Measurements from ENCODE around the gene RAET1G.
A peak's percentile ranks its signal among the peaks of the same experiment; 100 is the strongest.
"Not testable (repeated sequence)": the region's sequence is repeated elsewhere in the genome, so short reads cannot be mapped to it uniquely, and the experiment has no call there.

The RAET1G gene

DNA sequence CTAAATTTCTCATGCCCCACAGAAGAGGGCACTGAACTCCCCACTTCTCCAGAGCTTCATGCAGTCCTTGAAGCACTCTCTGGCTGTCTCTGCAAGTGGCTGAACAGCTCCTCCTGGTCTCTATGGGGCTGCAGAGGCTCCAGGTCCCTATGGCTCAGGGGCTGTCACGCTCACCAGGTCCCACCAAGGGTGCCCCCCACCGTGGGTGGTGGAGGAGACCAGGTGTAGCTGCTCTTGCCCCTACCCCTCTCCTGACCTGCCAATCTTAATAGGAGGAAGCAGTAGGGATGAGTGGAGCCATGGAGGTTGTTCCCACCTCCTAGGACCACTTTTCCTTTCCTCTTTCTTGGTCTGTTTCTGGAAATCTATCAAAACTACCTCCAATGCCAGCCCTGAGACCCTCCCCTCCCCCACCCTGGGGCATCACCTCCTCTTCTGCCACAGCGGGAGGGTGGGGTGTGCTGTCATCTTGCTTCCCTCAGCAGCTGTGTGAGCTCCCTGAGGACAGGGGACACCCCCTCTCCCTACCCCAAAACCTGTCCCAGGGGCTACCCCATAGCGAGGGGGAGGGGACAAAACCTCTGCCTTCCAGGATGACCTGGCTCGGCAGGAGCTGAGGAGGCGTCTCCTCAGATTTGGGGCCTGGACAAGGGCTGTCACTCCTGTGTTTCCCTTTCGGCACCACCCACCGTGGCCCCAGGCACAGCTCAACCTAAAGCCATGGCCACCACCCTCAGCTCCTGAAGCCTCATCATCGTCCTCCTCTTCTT, 13.0 kb downstream of the RAET1G start:
- DNase-seq: no peak

GRCh38 chr6:149908480-149908879, 14.4 kb downstream of the RAET1G start:
- DNase-seq: not testable (repeated sequence)

DNA sequence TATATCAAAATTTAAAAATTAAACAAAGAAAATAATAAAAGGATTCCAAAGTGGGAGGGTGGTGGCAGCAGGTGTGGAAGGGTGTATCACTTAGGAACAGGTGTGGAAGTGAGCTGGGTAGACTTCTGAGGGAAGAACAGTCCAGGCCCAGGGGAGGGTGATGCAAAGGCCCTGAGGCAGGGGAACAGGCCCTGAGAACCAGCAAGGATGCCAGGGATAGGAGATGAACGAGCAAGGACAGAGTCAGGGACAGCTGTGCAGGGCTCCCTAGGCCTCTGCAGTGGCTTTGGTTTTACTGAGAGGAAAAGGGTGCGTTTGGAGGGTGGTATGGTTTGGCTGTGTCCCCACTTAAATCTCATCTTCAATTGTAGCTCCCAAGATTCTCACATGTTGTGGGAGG, 15.6 kb downstream of the RAET1G start:
- DNase-seq: no peak

GRCh38 chr6:149906405-149906804, 16.5 kb downstream of the RAET1G start:
- no peak for DNase-seq

DNA sequence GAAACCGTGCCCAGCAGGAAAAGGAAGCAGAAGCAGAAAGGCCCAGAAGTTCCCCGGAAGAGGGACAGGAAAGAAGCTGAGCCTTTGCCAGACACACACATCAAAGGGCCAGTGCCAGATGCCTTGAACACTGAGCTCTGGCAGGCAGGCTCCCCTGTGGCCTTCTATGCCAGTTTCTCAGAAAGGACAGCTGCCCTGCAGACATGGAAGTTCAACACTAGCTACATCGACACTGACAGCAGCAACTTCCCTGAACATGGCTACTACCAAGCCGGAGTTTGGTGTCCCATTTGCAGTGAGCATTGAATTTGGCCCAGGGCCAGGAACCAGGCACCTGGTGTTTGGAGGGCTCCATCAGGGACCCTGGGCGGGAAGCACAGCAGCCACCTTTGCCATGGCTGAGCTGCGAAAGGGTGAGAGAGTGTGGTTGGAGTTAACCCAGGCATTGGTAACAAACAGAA, 17.0 kb downstream of the RAET1G start:
- no peak for DNase-seq

GRCh38 chr6:149905371-149905910, 17.5 kb downstream of the RAET1G start:
- no peak for DNase-seq

DNA sequence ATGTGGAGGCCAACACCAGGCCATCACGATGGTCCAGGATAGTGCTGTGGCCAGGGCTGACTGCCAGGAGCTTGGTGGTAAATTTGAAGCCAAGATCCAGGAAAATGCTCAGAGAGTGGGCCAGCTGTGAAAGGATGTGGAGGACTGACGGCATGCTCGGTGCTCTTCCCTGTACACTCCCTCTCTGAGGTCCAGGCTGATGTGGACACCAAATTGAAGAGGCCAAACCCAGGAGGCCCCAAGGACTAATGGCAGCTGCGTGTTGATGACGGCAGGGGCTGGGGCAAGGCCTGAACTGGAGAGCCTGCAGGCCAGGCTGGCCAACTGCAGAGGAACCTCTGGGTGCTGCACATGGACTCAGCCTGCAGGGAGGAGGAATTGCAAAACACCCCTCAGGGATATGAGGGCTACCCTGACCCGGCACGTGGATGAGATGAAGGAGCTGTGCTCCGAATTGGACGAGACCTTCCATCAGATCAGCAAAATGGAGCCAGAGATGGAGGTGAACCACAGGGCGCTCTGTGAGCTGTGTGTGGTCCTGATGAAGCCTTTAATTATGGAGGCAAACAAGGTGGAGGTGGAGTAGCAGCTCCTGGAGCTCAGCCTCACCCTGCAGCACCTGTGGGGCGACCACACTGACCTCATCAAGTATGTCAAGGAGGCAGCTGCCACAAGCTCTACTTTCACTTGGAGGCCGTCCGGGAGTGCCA, 18.1 kb downstream of the RAET1G start:
- no peak for DNase-seq

- DNase-seq: no peak
Measured at GRCh38 chr6:149903938-149904611, 18.8 kb downstream of the RAET1G start.

- no peak for DNase-seq
Measured at GRCh38 chr6:149901444-149902140, 21.3 kb downstream of the RAET1G start.

- no peak for DNase-seq
Measured at GRCh38 chr6:149900620-149901443, 22.1 kb downstream of the RAET1G start.

DNA sequence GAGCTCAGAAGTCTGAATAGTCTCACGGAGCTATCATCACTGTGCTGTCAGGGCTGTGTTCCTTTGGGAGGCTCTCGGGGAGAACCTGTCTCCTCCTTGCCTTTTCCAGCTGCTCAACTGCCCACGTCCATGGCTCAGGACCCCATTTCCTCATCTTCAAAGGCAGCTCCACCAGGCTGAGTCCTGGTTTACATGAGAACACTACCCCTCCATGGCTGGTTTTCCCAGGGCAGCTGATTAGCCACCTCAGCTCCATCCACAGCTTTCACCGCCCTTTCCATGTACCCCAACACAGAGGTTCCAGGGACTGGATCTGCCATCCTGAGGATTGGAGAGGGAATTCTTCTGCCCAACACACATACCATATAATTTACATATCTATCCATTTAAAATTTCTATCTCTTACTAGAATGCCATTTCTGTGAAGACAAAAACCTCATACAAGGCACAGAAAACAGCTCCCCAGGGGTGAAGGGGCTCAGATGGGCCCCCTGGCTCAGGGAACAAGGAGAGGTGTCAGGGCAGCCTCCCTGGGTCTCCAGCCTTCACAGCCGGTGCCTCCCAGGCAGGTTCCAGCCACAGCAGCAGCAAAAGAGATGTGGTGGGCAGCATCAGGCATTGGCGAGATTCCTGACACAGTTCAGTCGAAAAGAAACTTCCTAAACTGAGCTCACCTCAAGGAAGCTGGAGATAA, 22.8 kb downstream of the RAET1G start:
- DNase-seq: no peak

DNA sequence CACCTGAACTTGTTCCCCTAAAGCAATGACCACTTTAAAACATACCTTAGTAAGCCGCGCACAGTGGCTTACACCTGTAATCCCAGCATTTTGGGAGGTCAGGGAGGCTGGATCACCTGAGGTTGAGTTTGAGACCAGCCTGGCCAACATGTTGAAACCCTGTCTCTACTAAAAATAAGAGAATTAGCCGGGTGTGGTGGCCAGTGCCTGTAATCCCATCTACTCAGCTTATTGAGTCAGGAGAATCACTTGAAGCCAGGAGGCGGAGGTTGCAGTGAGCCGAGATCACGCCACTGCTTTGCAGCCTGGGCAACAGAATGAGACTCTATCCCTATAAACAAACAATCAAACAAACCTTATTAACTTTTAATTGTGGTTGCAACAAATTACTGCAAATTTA, 23.4 kb downstream of the RAET1G start:
- no peak for DNase-seq

GRCh38 chr6:149898966-149899365, 24.0 kb downstream of the RAET1G start:
- no peak for DNase-seq

DNA sequence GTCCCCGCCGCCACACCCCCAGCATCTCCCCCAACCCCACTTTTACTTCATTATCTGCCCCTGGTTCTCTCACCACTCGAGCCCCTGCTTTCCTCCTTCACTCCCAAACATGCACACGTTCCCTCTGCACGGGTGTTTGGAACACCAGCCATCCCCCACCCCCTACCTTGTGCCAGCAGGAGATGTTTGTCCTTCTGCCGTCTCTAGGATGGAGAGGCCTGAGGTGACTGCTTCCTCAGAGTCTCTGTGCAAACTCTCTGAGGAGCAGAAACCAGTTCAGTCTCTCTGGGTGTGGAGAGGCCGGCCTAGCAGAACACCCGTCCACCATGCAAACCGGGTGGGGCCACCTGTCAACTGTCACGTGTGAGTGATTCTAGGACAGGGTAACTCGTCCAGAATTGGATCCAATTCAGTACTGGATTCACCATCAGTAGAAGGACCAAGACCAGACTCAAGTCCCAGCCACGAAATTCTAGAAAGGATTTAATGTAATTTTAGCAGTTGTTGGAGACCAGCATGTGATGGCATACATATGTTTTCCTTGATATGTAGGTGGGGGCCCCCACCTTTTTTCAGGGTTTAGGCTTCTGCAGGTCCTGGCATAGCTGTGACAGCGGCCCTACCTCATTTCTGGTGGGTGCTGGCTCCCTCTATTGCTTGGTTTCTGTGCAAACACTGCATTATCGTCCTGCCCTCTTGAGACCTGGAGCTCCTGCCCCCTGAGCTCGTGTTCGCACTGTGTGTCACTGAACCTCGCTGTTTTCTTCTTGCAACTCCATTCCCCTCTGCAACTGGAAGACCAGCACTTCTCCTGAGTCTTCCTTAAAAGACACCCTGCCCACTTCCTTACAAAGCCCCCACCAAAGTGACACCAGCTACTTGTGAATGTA, 24.8 kb downstream of the RAET1G start, which contains the start of gene RAET1E:
RAET1E (minus strand) TSS at position 259 of the 890 bp plus-strand sequence. CDS start 7,212 bp downstream, outside the sequence.
- DNase-seq: peak; percentile 16

DNA sequence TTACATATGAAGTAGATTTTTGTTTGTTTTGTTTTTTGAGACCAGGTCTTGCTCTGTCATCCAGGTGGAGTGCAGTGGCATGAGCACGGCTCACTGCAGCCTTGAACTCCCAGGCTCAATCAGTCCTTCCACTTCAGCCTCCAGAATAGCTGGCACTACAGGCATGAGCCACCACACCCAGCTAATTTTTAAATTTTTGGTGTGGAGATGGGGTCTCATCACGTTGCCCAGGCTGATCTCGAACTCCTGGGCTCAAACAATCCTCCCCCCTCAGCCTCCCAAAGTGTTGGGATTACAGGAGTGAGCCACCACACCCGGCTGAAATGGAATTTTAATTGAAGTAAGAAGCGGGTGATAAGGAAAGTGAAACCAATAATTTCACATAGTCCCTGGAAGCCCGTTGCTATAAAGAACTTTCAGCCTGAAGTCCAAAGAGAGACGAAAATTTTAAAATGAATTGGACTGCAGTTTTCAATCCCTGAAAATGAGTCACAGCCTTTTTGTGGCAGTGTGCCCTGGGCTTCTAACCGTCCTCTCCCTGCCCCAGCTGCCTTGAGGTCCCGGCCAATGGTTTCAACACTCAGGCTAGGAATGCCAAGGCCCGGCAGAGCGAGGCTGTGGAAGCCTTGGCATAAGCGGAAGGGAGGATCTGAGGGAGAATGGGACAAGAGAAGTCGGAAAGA, 25.8 kb downstream of the RAET1G start:
- DNase-seq: peak; percentile 88

DNA sequence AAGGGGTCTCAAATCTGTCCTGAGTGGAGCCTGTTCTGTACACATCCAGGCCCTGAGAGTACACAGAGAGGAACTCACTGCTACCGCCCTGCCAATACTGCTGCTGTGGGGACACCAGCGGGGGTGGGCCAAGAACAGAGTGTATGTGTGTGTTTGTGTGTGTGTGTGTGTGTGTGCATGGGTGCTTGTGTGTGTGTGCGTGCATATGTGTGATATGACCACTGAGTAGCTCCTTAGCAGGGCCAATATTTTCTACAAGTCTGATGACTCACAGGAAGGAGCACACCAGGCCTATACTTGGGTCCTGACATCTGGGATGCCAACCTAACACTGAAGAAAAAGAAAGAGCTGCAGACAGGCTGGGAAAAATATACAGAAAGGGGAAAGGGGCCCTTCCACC, 26.4 kb downstream of the RAET1G start:
- DNase-seq: peak; percentile 61

GRCh38 chr6:149895833-149896271, 27.1 kb downstream of the RAET1G start:
- peak; percentile 76 for DNase-seq

DNA sequence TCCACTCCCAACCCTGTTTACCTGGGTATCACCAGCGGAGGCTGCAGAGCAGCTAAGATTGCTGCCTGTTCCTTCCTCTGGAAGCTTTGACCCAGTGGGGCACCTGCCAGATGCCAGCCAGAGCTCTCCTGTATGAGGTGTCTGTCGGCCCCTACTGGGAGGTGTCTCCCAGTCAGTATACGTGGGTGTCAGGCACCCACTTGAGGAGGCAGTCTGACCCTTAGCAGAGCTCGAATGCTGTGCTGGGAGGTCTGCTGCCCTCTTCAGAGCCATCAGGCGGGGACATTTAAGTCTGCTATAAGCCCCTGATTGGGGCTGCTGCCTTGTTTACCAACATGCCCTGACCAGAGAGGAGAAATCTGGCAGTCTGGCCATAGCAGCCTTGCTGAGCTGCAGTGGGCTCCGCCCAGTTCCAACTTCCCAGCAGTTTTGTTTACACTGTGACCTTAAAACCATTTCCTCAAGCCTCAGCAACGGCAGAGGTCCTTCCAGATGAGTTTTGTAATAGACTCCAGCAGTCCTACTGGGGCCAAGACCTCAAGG, 27.8 kb downstream of the RAET1G start:
- peak; percentile 91 for DNase-seq

DNA sequence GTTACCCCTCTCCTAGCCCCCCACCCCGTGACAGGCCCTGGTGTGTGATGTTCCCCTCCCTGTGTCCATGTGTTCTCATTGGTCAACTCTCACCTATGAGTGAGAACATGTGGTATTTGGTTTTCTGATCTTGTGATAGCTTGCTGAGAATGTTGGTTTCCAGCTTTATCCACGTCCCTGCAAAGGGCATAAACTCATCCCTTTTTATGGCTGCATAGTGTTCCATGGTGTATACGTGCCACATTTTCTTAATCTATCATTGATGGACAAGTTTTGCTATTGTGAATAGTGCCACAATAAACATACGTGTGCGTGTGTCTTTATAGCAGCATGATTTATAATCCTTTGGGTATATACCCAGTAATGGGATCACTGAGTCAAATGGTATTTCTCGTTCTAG, 31.1 kb downstream of the RAET1G start:
- DNase-seq: not testable (repeated sequence)

Data from HCEC 1CT (cell line).